GM18505 (cell line): Measurements from ENCODE around the gene RASA3.

Experiments
- ATAC-seq: cut with Tn5 transposase; IDR thresholded peaks from one replicate; pipeline ENCODE4 v1.9.1; 2021; ENCODE audit not compliant: unreplicated experiment
- POLR2A ChIP-seq: IDR thresholded peaks from 4 replicates; pipeline ENCODE4 v1.6.1; 2011; ENCODE audit warnings: borderline replicate concordance; ENCODE audit not compliant: insufficient read depth, insufficient read length; ENCODE audit errors: extremely low read depth

The RASA3 gene

DNA sequence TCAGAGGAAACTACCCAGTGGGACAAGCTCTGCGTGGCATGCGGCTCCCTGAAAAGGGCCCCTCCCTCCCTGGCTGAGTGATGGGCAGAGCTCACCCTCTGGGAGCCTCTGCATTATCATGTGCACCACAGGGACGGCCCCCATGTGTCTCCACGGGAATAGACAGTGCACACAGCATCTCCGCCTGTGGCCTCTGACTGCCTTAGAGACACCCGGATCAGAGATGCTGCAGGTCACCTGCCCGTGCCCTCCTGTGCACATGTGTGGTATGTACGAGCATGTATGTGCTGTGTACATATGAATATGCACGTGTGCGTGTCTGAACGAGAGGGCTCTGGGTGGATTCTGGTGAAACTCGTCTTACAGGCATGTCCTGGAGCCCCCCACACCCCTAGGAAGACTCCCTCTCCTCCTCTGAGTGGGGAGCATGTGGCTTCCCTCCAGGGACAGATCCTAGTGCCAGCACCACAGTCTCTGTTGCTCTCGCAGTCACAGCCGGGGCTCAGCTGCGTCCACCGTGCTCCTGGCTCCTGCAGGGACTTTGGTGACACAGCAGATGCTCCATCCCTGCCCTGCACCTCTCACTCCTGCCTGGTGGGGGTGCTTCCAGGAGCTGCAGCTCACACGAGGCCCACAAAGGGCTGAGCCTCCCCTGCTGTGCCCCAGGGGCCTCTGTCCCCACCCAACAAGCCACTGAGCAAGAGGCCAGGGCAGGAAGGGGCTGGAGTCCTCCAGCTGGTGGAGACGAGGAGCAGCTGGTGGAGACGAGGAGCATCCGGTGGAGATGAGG, 178.2 kb downstream of the RASA3 start:
- no peak for ATAC-seq
- no peak for TF ChIP-seq POLR2A

DNA sequence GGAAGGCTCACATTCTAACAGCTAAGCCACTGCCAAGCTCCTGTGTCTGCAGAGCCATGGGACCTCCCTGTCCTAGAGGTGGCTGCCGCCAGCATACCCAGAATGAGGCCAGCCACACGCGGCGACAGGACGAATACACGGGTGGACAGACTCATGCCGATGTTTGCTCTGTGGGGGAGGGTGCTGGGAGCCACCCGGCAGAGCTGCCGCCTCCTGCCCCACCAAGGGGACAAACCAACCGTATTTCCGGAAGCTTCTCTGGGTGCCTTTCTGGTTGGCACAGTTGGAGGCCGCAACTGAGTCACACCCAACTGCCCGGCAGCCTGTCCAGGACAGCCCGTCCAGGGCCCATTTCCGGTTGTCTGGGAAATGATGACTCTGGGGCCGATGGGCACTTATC, 178.9 kb downstream of the RASA3 start:
- no peak for TF ChIP-seq POLR2A
- no peak for ATAC-seq

DNA sequence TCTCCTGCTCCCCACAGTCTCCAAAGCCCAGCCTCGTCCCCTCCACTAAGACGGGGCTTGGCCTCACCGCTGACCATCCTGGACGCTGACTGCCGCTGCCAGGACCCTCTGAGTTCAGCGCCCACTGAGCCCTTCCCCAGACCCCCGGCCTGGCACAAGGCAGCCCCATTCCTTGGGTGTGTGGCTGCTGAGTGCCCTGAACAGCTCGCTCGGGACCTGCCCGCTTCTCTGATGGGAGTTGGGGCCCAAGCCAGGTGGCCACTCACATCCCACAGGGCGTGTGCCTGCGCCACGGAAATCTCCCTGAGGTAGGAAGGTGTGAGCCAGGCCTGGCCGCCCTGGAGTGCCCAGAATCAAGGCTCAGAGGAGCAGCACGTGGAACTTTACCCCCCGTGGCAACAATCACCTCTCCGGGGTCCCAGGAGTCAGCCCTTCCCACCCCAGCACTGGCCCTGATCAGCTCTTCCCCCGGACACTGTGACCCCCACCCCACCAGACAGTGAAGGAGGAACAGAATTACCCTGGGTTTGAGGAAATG, 179.4 kb downstream of the RASA3 start:
- no peak for ATAC-seq
- TF ChIP-seq POLR2A: no peak

DNA sequence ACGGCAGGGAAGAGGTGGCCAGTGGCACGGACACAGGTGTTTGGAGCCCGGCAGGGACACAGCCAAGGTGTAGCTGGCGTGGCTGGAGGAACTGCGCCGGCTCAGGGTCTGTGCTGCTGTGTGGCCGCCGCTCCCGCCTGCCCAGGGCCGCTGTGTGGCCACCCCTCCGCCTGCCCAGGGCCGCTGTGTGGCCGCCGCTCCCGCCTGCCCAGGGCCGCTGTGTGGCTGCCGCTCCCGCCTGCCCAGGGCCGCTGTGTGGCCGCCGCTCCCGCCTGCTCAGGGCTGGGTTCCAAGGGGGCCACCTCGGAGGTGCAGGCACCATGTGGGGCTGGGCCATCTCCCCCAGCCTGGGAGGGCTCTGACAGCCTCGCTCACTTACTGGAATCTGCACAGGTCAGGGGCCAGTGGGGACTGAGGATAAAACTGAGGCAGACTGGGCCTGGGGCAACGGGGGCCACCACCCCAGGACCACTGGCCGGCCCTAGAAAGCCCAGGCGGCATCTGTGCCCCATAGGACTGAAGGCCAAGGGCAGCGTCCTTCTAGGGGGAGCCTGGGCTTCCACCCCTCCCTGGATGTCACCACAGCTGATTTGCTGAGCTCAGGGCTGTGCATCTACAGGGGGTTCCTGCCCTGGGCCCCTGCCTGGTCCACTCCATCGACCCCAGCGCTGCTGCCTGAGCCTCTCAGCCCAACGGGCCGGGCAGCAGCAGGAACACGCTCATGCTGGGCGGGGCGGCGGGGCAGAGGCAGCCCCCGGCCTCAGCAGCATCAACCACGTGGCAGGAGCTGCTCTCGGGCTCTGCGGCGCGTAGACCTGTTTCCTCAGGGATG, 180.1 kb downstream of the RASA3 start:
- ATAC-seq: no peak
- TF ChIP-seq POLR2A: no peak

DNA sequence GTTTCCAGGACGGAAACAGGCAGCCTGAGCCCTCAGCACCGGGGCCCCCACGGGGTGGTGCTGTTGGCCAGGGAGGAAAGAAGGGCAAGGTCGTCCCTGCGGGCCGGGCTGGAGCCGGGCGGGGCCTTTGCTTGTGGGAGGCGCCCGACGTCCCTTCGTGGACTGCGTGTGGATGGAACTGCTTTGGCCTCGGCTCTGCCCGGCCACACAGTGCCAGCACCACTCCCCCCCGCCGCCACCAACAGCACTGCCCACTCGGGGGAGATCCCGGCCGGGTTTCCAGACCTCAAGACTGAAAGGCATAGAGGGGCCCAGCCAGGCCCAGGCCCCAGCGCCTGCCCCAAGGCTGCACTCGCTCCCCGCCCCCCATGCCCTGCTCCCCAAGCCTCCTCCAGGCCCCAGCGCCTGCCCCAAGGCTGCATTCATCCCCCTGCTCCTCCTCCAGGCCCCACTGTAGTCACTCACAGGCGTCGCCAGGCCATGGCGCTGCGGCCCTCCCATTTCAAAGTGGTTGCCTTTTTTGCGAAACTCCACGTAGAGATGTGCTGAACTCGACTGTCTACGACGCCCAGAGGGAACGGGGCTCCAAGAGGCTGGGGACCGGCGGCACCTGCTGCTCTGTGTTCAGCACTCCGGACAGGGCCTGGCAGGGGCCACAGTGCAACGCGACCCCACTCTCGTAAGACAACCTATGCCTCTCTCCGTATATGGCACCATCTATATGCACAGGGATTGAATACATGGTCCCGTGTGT, 181.0 kb downstream of the RASA3 start:
- peak; percentile 70 for ATAC-seq
- no peak for TF ChIP-seq POLR2A

DNA sequence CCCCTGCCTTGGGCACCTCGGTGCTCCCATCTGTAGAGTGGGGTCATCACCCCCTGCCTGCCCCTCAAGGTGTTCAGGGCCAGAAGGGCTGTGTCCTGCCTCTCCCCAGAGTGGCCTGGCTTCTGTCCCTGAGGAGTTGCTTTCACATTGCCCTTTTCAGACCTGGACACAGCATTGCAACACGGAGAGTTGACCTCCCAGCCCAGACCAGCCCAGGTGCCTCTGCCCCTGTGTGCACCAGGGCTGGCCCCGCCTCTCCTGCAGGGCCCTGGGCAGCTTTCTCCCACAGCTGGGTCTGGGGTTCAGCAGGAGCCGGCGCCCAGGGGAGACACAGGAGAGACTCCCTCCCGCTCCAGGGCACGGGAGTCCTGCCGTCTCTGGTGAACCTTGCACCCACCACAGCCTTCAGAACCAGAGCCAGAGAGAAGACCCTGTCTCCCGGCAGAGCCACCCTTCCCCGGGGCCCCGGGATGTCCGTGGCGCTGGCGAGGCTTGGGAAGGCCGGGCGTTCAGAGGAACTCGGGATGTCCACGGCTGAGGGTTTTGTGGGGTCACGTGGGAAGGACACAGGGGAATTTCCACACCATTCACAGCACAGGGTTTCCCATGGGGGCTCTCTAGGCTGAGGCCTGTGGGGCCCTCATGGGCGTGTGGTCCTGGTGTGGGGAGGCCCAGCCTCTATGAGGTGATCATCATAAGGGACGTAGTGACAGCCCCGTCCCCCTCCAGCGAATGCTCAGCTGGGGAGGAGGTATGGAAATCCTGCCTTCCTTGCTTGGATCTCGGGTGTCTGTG, 181.8 kb downstream of the RASA3 start:
- ATAC-seq: no peak
- no peak for TF ChIP-seq POLR2A

DNA sequence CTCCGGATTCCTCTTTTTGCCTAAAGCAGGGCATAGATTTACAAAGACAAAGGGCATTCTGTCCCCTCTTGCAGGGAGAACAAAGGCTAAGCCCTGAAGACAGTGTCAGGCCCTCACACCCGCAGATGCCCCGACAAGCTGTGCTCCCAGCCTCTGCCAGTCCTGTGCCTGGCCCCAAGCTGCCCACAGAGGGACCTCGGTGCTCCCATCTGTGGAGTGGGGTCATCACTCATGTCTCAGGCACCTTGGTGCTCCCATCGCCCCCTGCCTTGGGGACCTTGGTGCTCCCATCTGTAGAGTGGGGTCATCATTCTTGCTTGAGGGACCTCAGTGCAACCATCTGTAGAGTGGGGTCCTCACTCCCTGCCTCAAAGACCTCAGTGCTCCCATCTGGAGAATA, 182.9 kb downstream of the RASA3 start:
- no peak for TF ChIP-seq POLR2A
- ATAC-seq: no peak

DNA sequence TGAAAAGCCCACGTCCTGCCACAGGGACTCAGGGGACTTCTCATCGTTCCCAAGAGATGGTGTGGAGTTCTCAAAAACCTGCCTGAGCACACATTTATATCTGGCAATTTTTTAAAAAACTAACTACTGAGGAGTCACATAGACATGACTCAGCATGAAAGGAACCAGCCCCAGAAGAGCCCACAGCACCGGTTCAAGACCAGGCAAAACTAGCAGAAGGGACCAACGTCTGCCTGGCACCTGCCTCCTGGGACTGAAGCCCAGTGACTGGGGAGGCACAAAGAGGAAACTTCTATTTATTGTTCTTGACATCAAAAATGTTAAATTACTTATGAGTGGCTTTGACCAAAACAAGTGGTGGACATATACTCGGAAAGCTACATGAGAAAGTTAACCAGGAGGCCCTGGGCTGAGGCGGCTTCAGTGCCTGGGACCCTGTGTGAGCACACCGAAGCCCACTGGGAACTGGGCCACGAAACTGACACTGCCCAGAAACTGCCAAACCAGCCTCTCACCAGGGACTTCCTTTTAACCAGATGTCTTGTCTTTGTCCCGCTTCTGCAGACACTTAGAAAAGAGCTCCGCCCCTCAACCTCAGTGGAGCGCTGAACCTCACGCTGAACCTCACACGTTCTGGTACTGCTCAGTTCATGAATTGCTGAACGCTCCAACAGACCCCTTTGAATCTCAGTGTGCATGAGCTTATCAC, 184.2 kb downstream of the RASA3 start:
- ATAC-seq: no peak
- no peak for TF ChIP-seq POLR2A

DNA sequence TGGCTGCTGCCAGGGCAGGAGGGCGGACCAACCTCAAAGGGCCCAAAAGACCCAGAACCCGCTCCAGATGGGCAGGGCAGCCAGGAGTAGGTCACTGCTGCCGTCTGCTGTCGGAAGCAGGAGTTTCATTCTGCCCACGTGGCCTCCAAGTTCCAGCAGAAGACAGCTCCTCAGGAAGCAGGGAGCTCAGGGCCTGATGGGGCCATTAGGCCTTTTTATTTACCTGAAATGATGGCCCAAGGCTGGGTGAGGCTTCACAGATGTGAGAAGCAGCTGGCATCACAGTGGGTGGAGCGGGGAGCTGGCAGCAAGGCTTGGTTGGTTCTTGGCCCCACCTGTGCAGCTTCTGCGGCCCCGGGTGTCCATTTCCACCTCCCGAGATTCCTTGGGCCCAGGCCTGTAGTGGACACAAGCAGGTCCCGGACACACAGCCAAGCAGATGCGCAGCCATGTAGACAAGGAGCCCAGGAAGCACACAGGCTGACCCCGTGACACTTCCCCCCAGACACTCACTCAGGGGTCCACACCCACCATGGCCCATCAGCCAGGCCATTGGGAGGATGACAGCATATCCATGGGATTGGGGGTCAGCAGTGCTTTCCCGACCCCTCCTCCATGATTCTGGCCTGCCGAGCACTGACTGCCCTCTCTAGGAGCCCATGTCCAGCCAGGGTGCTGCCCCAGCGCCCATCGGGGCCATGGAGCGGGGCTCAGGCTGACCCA, 185.0 kb downstream of the RASA3 start:
- TF ChIP-seq POLR2A: no peak
- ATAC-seq: no peak

DNA sequence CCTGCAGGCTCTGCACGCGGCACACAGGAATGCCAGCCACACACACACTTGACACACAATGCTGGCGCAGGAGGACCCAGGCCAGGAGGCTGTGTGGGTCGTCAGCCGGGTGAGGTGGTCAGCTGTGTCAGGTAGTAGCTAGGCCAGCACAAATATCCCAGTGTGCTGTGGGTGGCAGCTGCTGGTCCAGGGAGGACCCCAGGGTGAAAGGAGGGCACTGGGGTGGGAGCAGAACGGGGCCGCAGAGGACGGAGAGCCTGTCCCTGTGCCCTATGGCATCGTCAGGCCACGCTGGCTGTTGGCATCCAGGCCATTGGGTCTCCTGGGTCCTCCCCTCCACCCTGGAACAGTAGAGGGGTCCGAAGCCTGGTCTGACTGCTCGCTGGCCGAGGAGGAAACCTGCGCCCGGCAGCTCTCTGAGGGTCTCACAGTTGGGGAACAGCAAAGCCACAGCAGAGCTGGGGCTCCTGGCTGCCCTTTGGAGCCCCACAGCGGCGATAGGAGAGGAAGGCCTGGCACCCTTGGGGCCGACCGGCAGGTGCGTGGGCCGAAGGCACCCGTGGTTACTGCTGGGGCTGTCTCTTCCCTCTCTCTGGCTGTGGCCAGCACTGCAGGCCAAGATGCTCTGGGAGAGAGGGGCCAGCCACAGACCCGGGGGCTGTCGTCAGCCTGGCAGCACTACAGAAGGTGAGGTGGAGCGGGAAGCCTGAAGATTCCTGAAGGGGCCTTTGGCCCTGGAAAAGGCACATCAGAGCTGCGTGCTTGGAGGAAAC, 185.8 kb downstream of the RASA3 start:
- no peak for TF ChIP-seq POLR2A
- no peak for ATAC-seq
